K562 (cell line): Measurements from ENCODE around the gene SLC1A4. TPM values are rescaled to one million over a fixed set of nuclear protein-coding genes. Genes with fewer than 3 reads are reported as not detected.

ENCODE experiments used
- ATAC-seq: fragments of 200-7000 bp; cut with Tn5 transposase; 3 replicates; pipeline ENCODE4 v1.9.1; 2020; ENCODE audit warnings: moderate library complexity
- BruUV-seq: library from RNA; stranded (reverse); fragments of 400-500 nt; replicated peaks from 2 replicates; lab custom pipeline; 2021; lab: Mats Ljungman, UMichigan
- CTCF ChIA-PET: fragments of 300-600 bp; formaldehyde crosslinking; extraction: SDS; loops from one replicate; lab custom pipeline; 2021; ENCODE audit warnings: low intra/inter-chr PET ratio; lab: Yijun Ruan, JAX
- POLR2A ChIA-PET: fragments of 300-600, 350-650 bp; sonication (Branson Sonifier 250); formaldehyde crosslinking; extraction: SDS; loops from one replicate; lab custom pipeline; 2021; ENCODE audit warnings: antibody characterized with exemption, inconsistent platforms; lab: Yijun Ruan, JAX
- DNase-seq, 4 experiments: peaks; one replicate each; pipeline versions ENCODE4 v3.0.0 to v3.0.0-alpha.2; 2011 to 2018; ENCODE audit warnings: low spot score in 3 of 4, mixed read lengths in 3 of 4; ENCODE audit errors: extremely low read depth in 1 of 4
- FAIRE-seq: peaks from 2 replicates; lab custom pipeline; 2011; peaks lifted over from hg19 to GRCh38; lab: Jason Lieb, UNC
- H2AFZ ChIP-seq: 2 replicates; pipeline ENCODE4 v1.6.0; 2011; ENCODE audit warnings: low read depth, low read length, control low read depth, inconsistent platforms
- H3K27ac ChIP-seq: fragments of 200-600 bp; 3 replicates; pipeline ENCODE4 v1.8.0; 2011; ENCODE audit warnings: low read depth, mild to moderate bottlenecking, control low read depth, inconsistent platforms, low read length, moderate library complexity, mixed read lengths; ENCODE audit errors: extremely low read depth
- H3K27me3 ChIP-seq, 2 experiments: fragments of 300-600 bp in 1 of 2; 2 replicates in 1 of 2; 3 replicates in 1 of 2; pipeline versions ENCODE4 v1.6.0 to v1.8.0; 2011; ENCODE audit warnings: inconsistent platforms in 2 of 2, low read length in 2 of 2, mild to moderate bottlenecking in 1 of 2, mixed read lengths in 1 of 2, moderate library complexity in 1 of 2; ENCODE audit not compliant: control insufficient read depth in 2 of 2, insufficient read depth in 2 of 2
- H3K36me3 ChIP-seq: fragments of 300-600 bp; 3 replicates; pipeline ENCODE4 v1.8.0; 2011; ENCODE audit warnings: mild to moderate bottlenecking, low read length, inconsistent platforms; ENCODE audit not compliant: control insufficient read depth, insufficient read depth
- H3K4me1 ChIP-seq, 2 experiments: fragments of 200-600 bp in 1 of 2; replicated peaks in 1 of 2; 2 replicates in 1 of 2; 3 replicates in 1 of 2; pipeline versions ENCODE4 v1.5.1 to v1.8.0; 2011; ENCODE audit warnings: inconsistent platforms in 2 of 2, low read length in 2 of 2, mild to moderate bottlenecking in 1 of 2, mixed read lengths in 1 of 2, moderate library complexity in 1 of 2; ENCODE audit not compliant: control insufficient read depth in 2 of 2, insufficient read depth in 2 of 2
- H3K4me2 ChIP-seq: 2 replicates; pipeline ENCODE4 v1.6.1; 2011; ENCODE audit warnings: low read length, control low read depth, inconsistent platforms, mixed read lengths; ENCODE audit not compliant: insufficient read depth
- H3K4me3 ChIP-seq: fragments of 200-600 bp; sonication (generic), shearing (Covaris generic); 2 replicates; pipeline ENCODE4 v1.5.1; 2016; ENCODE audit warnings: control low read depth, inconsistent platforms
- H3K79me2 ChIP-seq: fragments of 200-600 bp; 3 replicates; pipeline ENCODE4 v1.8.0; 2011; ENCODE audit warnings: low read length, inconsistent platforms; ENCODE audit not compliant: control insufficient read depth, insufficient read depth
- H3K9ac ChIP-seq, 2 experiments: 2 replicates each; pipeline versions ENCODE4 v1.6.0 to v1.6.1; 2011; ENCODE audit warnings: low read depth in 2 of 2, low read length in 2 of 2, control low read depth in 1 of 2, inconsistent platforms in 1 of 2, mild to moderate bottlenecking in 1 of 2, mixed read lengths in 1 of 2; ENCODE audit not compliant: insufficient read depth in 1 of 2
- H3K9me1 ChIP-seq: one replicate; pipeline ENCODE4 v1.6.0; 2011; ENCODE audit warnings: inconsistent platforms, mild to moderate bottlenecking, low read length, moderate library complexity; ENCODE audit not compliant: control insufficient read depth, insufficient read depth
- H3K9me3 ChIP-seq: replicated peaks from 2 replicates; pipeline ENCODE4 v1.5.1; 2011; ENCODE audit warnings: low read depth, low read length, inconsistent platforms; ENCODE audit not compliant: control insufficient read depth, insufficient read depth
- H4K20me1 ChIP-seq: replicated peaks from 2 replicates; pipeline ENCODE4 v1.6.1; 2011; ENCODE audit warnings: low read length, inconsistent platforms, mixed read lengths; ENCODE audit not compliant: control insufficient read depth, insufficient read depth
- BRD9 ChIP-seq: fragments of 450-650 bp; IDR thresholded peaks from 2 replicates; pipeline ENCODE4 v1.6.1; 2018; ENCODE audit warnings: low read depth; ENCODE audit not compliant: partially characterized antibody
- ETV5 ChIP-seq: sonication (generic); formaldehyde crosslinking; IDR thresholded peaks from 2 replicates; pipeline ENCODE4 v1.4.0; 2020; ENCODE audit warnings: low read depth, mild to moderate bottlenecking, missing genetic modification reagents
- KHSRP ChIP-seq: fragments of 450-650 bp; IDR thresholded peaks from 2 replicates; pipeline ENCODE4 v1.6.1; 2017
- NR2F6 ChIP-seq: fragments of 450-650 bp; formaldehyde crosslinking; IDR thresholded peaks from 2 replicates; pipeline ENCODE4 v1.4.0; 2020; ENCODE audit warnings: mild to moderate bottlenecking
- SIN3B ChIP-seq: fragments of 450-650 bp; IDR thresholded peaks from 2 replicates; pipeline ENCODE4 v1.6.1; 2017; ENCODE audit warnings: low read depth, mild to moderate bottlenecking, moderate library complexity
- ZBTB33 ChIP-seq: sonication (generic); formaldehyde crosslinking; IDR thresholded peaks from 2 replicates; pipeline ENCODE4 v1.8.1; 2023; ENCODE audit warnings: mild to moderate bottlenecking, missing genetic modification reagents
- ZC3H4 ChIP-seq: sonication (generic); formaldehyde crosslinking; IDR thresholded peaks from 2 replicates; pipeline ENCODE4 v1.9.0; 2021; ENCODE audit warnings: missing genetic modification reagents, borderline replicate concordance
- ZEB2 ChIP-seq: fragments of 450-650 bp; IDR thresholded peaks from 2 replicates; pipeline ENCODE4 v1.6.1; 2016
- ZNF444 ChIP-seq: fragments of 250-450 bp; sonication (Bioruptor Pico); IDR thresholded peaks from 2 replicates; pipeline ENCODE4 v1.4.0; 2020; ENCODE audit warnings: mild to moderate bottlenecking, moderate library complexity
- ZSCAN29 ChIP-seq: fragments of 450-650 bp; IDR thresholded peaks from 2 replicates; pipeline ENCODE4 v1.6.1; 2017
- WGBS: fragments of 100-300 bp; shearing (Covaris generic); methylation state at CpG from one replicate; pipeline ENCODE4 v1.1.6; 2016; ENCODE audit warnings: low coverage, mixed read lengths; ENCODE audit not compliant: insufficient coverage; ENCODE audit errors: missing lambda C conversion rate; 5-methylcytosine and 5-hydroxymethylcytosine counted together
- in situ Hi-C: fragments of 300-500 bp; cut with MboI; formaldehyde crosslinking; loops from 4 replicates; pipeline ENCODE4 v1.15.0; 2018; ENCODE audit warnings: inconsistent platforms, mixed read lengths
- intact Hi-C: fragments of 100-400 bp; cut with micrococcal nuclease; formaldehyde crosslinking; loops from 2 replicates; pipeline ENCODE4 v1.14.2; 2022
- polyA plus RNA-seq, 8 experiments: library from polyadenylated mRNA; depleted of rRNA in 4 of 8; stranded (reverse) in 5 of 8; unstranded in 3 of 8; fragments of >200 nt; fragmentation: Nextera tagmentation in 2 of 8; fragmentation: Illumina TruSeq in 1 of 8; extraction: Ambion mirVana in 2 of 8; extraction: Trizol in 1 of 8; gene quantifications; 2 replicates each; pipeline versions ENCODE4 v1.2.1 to v1.2.3, GENCODE V29; 2011 to 2014; ENCODE audit warnings: inconsistent platforms in 1 of 8, missing spikeins in 1 of 8
- total RNA-seq, 7 experiments: library from RNA; depleted of rRNA in 6 of 7; stranded (reverse); fragments of >200 nt in 6 of 7; fragmentation: Illumina TruSeq in 2 of 7; extraction: Trizol in 2 of 7; gene quantifications; 2 replicates each; pipeline versions ENCODE4 v1.2.1 to v1.2.3, GENCODE V29; 2011 to 2021; ENCODE audit warnings: low replicate concordance in 1 of 7
- TF ChIP-seq, protein P1 (sequence below): fragments of 250-450 bp; sonication (Bioruptor Pico); IDR thresholded peaks from 2 replicates; pipeline ENCODE4 v1.8.0; 2021; ENCODE audit warnings: borderline replicate concordance, mild to moderate bottlenecking, moderate library complexity; ENCODE audit not compliant: poor library complexity, severe bottlenecking

Gene SLC1A4
- total and polyA plus RNA-seq, 9 of the 15 experiments (the other 6 are each of a cell fraction or from before 2014, with no cell fraction given): 4.4 to 24.0 (median 10.9) TPM

- ATAC-seq (no peak), DNase-seq (no peak), FAIRE-seq (no peak)
- no peak for TF ChIP-seq ZNF444 (CRISPR knock-in tag)
- TF ChIP-seq ETV5 (CRISPR knock-in tag): no peak
- TF ChIP-seq ZSCAN29: no peak
- TF ChIP-seq ZEB2: no peak
- no peak for TF ChIP-seq KHSRP
- no peak for TF ChIP-seq BRD9
- TF ChIP-seq SIN3B: no peak
- no peak for TF ChIP-seq NR2F6
- TF ChIP-seq, protein P1, sequence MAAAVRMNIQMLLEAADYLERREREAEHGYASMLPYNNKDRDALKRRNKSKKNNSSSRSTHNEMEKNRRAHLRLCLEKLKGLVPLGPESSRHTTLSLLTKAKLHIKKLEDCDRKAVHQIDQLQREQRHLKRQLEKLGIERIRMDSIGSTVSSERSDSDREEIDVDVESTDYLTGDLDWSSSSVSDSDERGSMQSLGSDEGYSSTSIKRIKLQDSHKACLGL (CRISPR knock-in tag): no peak
- TF ChIP-seq ZBTB33 (CRISPR knock-in tag): no peak
- TF ChIP-seq ZC3H4 (CRISPR knock-in tag): no peak
- Histone ChIP-seq H3K27me3 (peaks cover 15 to 21% of the 10 kb centered on the region in 2 experiments; a peak in 4 of 5 replicates), H3K9me3 (no peaks in the 10 kb centered on the region), H4K20me1 (no peaks in the 10 kb centered on the region), H3K79me2 (no peaks in the 10 kb centered on the region), H3K27ac (no peak overlapping the region), H3K9ac (no peak overlapping the region), H3K4me1 (no peaks in the 10 kb centered on the region; a peak in 1 of 5 replicates), H2AFZ (no peak overlapping the region), H3K9me1 (no peaks in the 10 kb centered on the region), H3K36me3 (no peaks in the 10 kb centered on the region), H3K4me3 (no peak overlapping the region), H3K4me2 (no peak overlapping the region)
- intact Hi-C loops: no loop called here
- in situ Hi-C loops: no loop called here
- POLR2A ChIA-PET: interaction anchor here (1.2 kb wide), 1 partner anchor 18 kb away, joined by 3 read pairs; no protein-coding TSS in a partner anchor
- CTCF ChIA-PET: no interaction called here
- BruUV-seq: no TSS peak
- 3% methylated on average over 2 of the region's 2 CpGs for WGBS
Observed at GRCh38 chr2:64970495-64970894, 18.7 kb upstream of the SLC1A4 start.
